MM.1S (cell line): ENCODE results near the gene TRHDE.

Source experiments
- DNase-seq: peaks from one replicate; pipeline ENCODE4 v3.0.0-alpha.2; 2015
- H2AFZ ChIP-seq: fragments of 300-600 bp; sonication (generic); 2 replicates; pipeline ENCODE4 v1.6.0; 2016; ENCODE audit warnings: antibody characterized with exemption, low read length
- H3F3A ChIP-seq: fragments of 300-600 bp; sonication (generic); 2 replicates; pipeline ENCODE4 v1.6.1; 2016; ENCODE audit warnings: mild to moderate bottlenecking, antibody characterized with exemption, low read length, moderate library complexity, mixed read lengths; ENCODE audit not compliant: insufficient read depth
- H3K27ac ChIP-seq: fragments of 300-600 bp; sonication (generic); 2 replicates; pipeline ENCODE4 v1.5.1; 2016; ENCODE audit warnings: mild to moderate bottlenecking, low read length
- H3K27me3 ChIP-seq: fragments of 300-600 bp; sonication (generic); replicated peaks from 2 replicates; pipeline ENCODE4 v1.6.0; 2016; ENCODE audit warnings: low read length; ENCODE audit not compliant: insufficient read depth
- H3K36me3 ChIP-seq: fragments of 300-600 bp; sonication (generic); replicated peaks from 2 replicates; pipeline ENCODE4 v1.6.1; 2016; ENCODE audit warnings: mild to moderate bottlenecking, low read length, mixed read lengths; ENCODE audit not compliant: insufficient read depth
- H3K4me1 ChIP-seq: fragments of 300-600 bp; sonication (generic); 2 replicates; pipeline ENCODE4 v1.6.1; 2016; ENCODE audit warnings: low read length, mixed read lengths
- H3K4me2 ChIP-seq: fragments of 300-600 bp; sonication (generic); 2 replicates; pipeline ENCODE4 v1.6.0; 2016; ENCODE audit warnings: low read depth, low read length
- H3K4me3 ChIP-seq: fragments of 300-600 bp; sonication (generic); 2 replicates; pipeline ENCODE4 v1.5.1; 2016; ENCODE audit warnings: low read length, mixed read lengths
- H3K79me2 ChIP-seq: fragments of 300-600 bp; sonication (generic); 2 replicates; pipeline ENCODE4 v1.6.1; 2016; ENCODE audit warnings: mixed run types, low read length, mixed read lengths
- H3K9ac ChIP-seq: fragments of 300-600 bp; sonication (generic); 2 replicates; pipeline ENCODE4 v1.6.1; 2016; ENCODE audit warnings: low read length, mixed read lengths
- H3K9me2 ChIP-seq: fragments of 300-600 bp; sonication (generic); replicated peaks from 2 replicates; pipeline ENCODE4 v1.6.1; 2016; ENCODE audit warnings: mild to moderate bottlenecking, low read length, mixed read lengths; ENCODE audit not compliant: insufficient read depth
- H3K9me3 ChIP-seq: fragments of 300-600 bp; sonication (generic); replicated peaks from 2 replicates; pipeline ENCODE4 v1.6.1; 2016; ENCODE audit warnings: mild to moderate bottlenecking, low read length, mixed read lengths; ENCODE audit not compliant: insufficient read depth
- H4K20me1 ChIP-seq: fragments of 300-600 bp; sonication (generic); 2 replicates; pipeline ENCODE4 v1.6.1; 2016; ENCODE audit warnings: mild to moderate bottlenecking, low read length, moderate library complexity, mixed read lengths; ENCODE audit not compliant: insufficient read depth
- CTCF ChIP-seq: fragments of 300-600 bp; sonication (generic); IDR thresholded peaks from 2 replicates; pipeline ENCODE4 v1.5.1; 2016; ENCODE audit warnings: antibody characterized with exemption, low read length, mixed read lengths
- EZH2 ChIP-seq: fragments of 300-600 bp; sonication (generic); optimal IDR thresholded peaks from 2 replicates; pipeline ENCODE3; 2017; ENCODE audit warnings: low read depth, mild to moderate bottlenecking, antibody characterized with exemption, low read length, mixed read lengths
- EZH2phosphoT487 ChIP-seq: fragments of 300-600 bp; sonication (generic); IDR thresholded peaks from 2 replicates; pipeline ENCODE4 v1.6.1; 2018; ENCODE audit warnings: antibody characterized with exemption, low read length

The TRHDE gene

GRCh38 chr12:72540811-72541210, 268.6 kb downstream of the TRHDE start:
- TF ChIP-seq EZH2 (no peak), CTCF (no peak), EZH2phosphoT487 (no peak)
- DNase-seq: no peak

GRCh38 chr12:72543777-72544467, 271.8 kb downstream of the TRHDE start:
- Histone ChIP-seq H4K20me1 (no peaks in the 10 kb centered on the region), H3K27ac (no peak overlapping the region), H3K9me2 (no peaks in the 10 kb centered on the region), H3K79me2 (no peaks in the 10 kb centered on the region), H3K4me3 (no peak overlapping the region), H3K36me3 (no peaks in the 10 kb centered on the region), H2AFZ (no peak overlapping the region), H3K27me3 (no peaks in the 10 kb centered on the region), H3F3A (no peaks in the 10 kb centered on the region), H3K4me1 (no peaks in the 10 kb centered on the region), H3K9me3 (no peaks in the 10 kb centered on the region), H3K9ac (no peak overlapping the region), H3K4me2 (no peak overlapping the region)
- no peak for DNase-seq
- TF ChIP-seq EZH2phosphoT487 (no peak), CTCF (no peak), EZH2 (no peak)

More at GRCh38 chr12:72540811-72541210, 268.6 kb downstream of the TRHDE start:
- no peaks in the 10 kb centered on the region for H3K9me2 ChIP-seq
- H3F3A ChIP-seq: no peaks in the 10 kb centered on the region
- no peak overlapping the region for H2AFZ ChIP-seq
- H3K4me2 ChIP-seq: no peak overlapping the region
- no peaks in the 10 kb centered on the region for H3K27me3 ChIP-seq
- no peak overlapping the region for H3K4me3 ChIP-seq
- no peaks in the 10 kb centered on the region for H3K36me3 ChIP-seq
- no peak overlapping the region for H3K27ac ChIP-seq
- no peaks in the 10 kb centered on the region for H3K4me1 ChIP-seq
- no peaks in the 10 kb centered on the region for H3K79me2 ChIP-seq
- no peaks in the 10 kb centered on the region for H4K20me1 ChIP-seq
- no peaks in the 10 kb centered on the region for H3K9me3 ChIP-seq
- H3K9ac ChIP-seq: no peak overlapping the region

GRCh38 chr12:72546106-72546505, 273.9 kb downstream of the TRHDE start:
- no peaks in the 10 kb centered on the region for H3K79me2 ChIP-seq
- no peaks in the 10 kb centered on the region for H3K36me3 ChIP-seq
- no peaks in the 10 kb centered on the region for H3F3A ChIP-seq
- TF ChIP-seq EZH2phosphoT487: no peak
- TF ChIP-seq EZH2: no peak
- no peak for TF ChIP-seq CTCF
- no peaks in the 10 kb centered on the region for H4K20me1 ChIP-seq
- no peak overlapping the region for H2AFZ ChIP-seq
- no peak overlapping the region for H3K27ac ChIP-seq
- DNase-seq: no peak
- no peaks in the 10 kb centered on the region for H3K9me2 ChIP-seq
- no peaks in the 10 kb centered on the region for H3K4me1 ChIP-seq
- H3K4me2 ChIP-seq: no peak overlapping the region
- no peaks in the 10 kb centered on the region for H3K27me3 ChIP-seq
- no peak overlapping the region for H3K4me3 ChIP-seq
- no peaks in the 10 kb centered on the region for H3K9me3 ChIP-seq
- H3K9ac ChIP-seq: no peak overlapping the region
